Measurements from ENCODE around the gene TM4SF1.
"Not testable (repeated sequence)": the region's sequence is repeated elsewhere in the genome, so short reads cannot be mapped to it uniquely, and the experiment has no call there.

TM4SF1 gene

GRCh38 chr3:149393345-149394160 lies 16.1 kb upstream of the TM4SF1 start:
- DNase-seq, result no peak

- no peak for DNase-seq
Measured at GRCh38 chr3:149391960-149392359, 14.5 kb upstream of the TM4SF1 start.

DNA sequence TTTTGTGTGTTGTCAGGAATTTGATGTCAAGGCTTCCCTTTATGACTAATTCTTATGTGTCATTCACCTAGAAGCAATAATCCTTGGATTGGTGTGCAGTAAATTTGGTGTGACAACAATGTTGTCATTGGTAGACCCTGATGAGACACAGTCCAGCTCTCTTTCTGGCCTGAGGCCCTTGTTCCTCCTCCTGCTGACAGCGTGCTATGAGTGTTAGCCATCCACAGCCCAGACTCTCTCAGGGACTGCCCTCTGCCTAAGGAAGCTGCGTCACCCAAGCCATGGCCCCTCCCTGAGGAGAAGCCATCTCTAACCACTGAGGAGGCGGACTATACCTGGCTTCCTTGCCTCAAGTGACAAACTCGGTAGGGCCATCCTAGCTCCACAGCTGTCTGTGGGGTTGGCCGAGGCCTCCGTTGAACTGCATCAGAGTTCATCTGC lies 13.3 kb upstream of the TM4SF1 start:
- DNase-seq, result no peak

GRCh38 chr3:149390294-149390693 lies 12.8 kb upstream of the TM4SF1 start:
- no peak for DNase-seq

GRCh38 chr3:149388531-149389417 lies 11.3 kb upstream of the TM4SF1 start:
- DNase-seq, result no peak

GRCh38 chr3:149388001-149388440 lies 10.6 kb upstream of the TM4SF1 start:
- DNase-seq, result no peak

DNA sequence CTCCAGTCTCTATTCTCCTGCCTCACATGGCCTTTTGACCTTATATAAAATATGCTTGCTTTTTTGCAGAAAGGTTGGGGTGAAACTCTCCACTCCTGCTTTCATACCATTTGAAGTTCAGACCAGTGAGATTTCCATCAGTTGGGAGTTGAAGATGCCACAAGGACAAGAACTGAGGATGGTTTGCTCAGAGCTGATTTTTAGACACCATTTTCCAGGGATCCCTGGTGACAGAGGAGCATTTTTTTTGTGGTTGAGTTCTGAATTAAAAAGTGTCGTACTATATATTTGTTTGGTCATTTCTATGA lies 8.8 kb upstream of the TM4SF1 start:
- DNase-seq, result no peak

DNA sequence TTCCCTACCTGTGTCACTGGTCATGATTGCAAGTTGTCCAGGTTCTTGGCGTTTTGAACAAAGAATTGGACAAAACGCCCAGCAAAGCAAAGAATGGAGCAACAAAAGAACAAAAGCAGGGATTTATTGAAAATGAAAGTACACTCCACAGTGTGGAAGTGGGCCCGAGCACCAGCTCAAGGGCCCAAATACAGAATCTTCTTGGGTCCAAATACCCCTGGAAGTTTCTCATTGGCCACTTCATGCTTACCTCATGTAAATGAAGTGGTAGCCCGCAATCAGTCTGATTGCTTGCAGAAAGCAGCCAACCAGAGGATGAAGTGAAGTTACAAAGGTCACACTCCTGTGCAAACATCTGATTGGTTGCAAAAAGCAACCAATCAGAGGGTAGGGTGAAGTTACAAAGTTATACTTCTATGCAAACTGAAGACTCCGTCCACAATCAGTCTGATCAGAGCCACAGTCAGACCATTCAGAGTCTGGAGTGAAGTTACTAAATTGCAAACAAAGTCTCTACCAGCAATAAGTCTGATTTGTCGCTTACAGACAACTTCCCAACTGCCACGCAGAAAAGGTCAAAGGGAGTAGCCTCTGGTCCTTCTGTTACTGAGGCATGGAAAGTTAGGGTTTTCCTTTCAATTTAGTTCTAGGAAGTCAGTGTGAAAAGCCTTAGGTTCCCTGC lies 8.3 kb upstream of the TM4SF1 start:
- DNase-seq, result no peak

GRCh38 chr3:149384911-149385321 lies 7.5 kb upstream of the TM4SF1 start:
- DNase-seq, result no peak

GRCh38 chr3:149384167-149384566 lies 6.7 kb upstream of the TM4SF1 start:
- no peak for DNase-seq

DNA sequence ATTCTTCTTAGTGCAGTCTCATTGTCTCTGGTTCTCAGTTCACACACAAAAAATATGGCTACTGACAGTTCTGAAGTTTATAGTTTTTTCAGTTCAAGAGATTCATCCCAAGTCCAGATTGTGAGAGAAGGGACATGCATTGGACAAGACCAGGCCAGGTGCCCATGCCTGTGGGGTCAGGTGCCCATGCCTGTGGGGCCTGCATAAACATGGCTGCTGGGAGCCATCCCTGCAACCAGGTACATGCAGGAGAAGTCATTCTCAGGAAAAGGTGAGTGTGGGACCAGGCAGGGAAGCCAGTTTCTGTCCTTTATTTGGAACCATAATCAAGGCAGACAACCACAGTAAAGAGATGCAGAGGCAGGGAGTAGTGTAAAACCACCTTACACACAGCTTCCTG lies 6.3 kb upstream of the TM4SF1 start:
- DNase-seq, result no peak

- DNase-seq, result no peak
Measured at GRCh38 chr3:149382518-149382917, 5.1 kb upstream of the TM4SF1 start.

- DNase-seq, result no peak
Measured at GRCh38 chr3:149382101-149382467, 4.6 kb upstream of the TM4SF1 start.

GRCh38 chr3:149381173-149382100 lies 4.0 kb upstream of the TM4SF1 start:
- no peak for DNase-seq

- DNase-seq, result not testable (repeated sequence)
Measured at GRCh38 chr3:149380220-149380619, 2.8 kb upstream of the TM4SF1 start.

GRCh38 chr3:149378478-149379309 lies 1.2 kb upstream of the TM4SF1 start:
- no peak for DNase-seq

DNA sequence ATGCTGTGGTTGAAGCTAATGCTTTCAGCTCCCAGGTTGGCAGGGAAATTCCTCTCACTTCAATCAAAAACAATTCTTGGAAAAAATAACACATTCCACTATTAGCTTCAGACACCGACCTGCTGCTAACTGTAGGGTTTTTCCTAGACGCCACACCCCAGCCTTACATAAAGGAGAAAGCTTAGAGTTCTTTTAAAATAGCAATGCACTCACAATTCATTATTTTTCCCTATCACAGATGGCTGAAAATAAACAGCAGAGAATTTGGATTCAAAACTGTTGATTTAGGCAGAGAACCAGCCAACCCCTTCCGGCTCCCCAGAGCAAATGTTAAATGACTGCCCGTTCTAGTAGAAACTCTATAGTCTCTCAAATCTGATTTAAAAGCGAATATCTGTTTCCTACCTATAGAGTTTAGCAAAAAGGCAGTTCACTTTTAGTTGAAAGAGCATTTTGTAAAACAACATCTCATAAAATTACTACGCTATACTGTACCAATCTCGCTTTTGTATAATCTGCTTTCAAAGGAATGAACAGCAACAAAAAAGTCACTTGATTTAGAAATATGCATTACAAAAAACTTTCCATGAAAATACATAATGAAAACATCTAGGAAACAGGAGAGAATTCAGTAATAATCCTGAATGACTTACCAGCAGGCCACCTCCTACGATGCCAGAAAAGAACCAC lies 586 bp downstream of the TM4SF1 start:
- no peak for DNase-seq

DNA sequence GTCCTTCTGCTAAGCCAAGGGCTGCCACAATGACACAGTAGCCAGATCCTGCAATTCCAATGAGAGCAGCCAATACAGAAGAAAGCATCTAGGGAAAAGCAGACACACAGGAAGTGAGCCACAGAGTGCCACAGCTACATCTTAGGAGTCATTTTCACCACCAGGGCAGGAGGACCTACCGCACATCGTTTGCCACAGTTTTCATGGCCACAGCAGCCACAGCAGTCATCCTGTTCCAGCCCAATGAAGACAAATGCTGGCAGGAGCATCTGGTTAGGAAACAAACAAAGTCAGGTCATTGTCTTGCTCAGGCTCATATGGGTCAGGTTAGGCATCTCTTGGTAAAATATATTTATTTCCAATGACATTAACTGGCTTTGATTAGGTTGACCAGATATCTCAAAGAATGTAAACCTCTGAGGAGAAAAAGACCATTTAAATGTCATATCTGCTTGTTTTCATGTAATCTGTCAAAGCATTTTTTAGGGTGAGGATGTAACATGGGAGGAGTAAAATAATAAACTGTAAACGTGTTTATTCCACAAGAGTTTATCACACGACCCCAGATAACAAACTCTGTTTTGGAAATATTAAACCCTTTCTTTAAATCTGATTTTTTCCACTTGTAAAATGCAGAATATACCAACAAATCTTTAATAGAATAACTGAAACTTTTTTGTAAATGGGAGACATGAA lies 1.8 kb downstream of the TM4SF1 start:
- no peak for DNase-seq

GRCh38 chr3:149374793-149375500 lies 2.5 kb downstream of the TM4SF1 start:
- DNase-seq, result no peak

- DNase-seq, result no peak
Measured at GRCh38 chr3:149374391-149374790, 3.1 kb downstream of the TM4SF1 start.

Data from stimulated activated naive CD4-positive, alpha-beta T cell treated with Interleukin-2 at 50 U/mL for 16 hours (primary cell).